ENCODE results near the gene PRKRA. TPM values are rescaled to one million over a fixed set of nuclear protein-coding genes. Genes with fewer than 3 reads are reported as not detected.

PRKRA gene
- total RNA-seq, result 10 to 100 TPM; 24.7 to 44.1 TPM

- H3K27ac Mint-ChIP-seq, result peak within 1 kb of the TSS; percentile 86 to 89
- DNase-seq (ENCODE audit: low spot score), result peak; percentile 97
- peaks cover 7% of the 10 kb centered on the region for H3K36me3 Mint-ChIP-seq
- H3K9me3 Mint-ChIP-seq, result no peaks in the 10 kb centered on the region
- H3K4me1 Mint-ChIP-seq (ENCODE audit: low read depth in 2 of 2), result peaks cover 19 to 29% of the 10 kb centered on the region in 2 donors
- peak; percentile 99 for ATAC-seq
- H3K27me3 Mint-ChIP-seq, result peaks cover 3 to 8% of the 10 kb centered on the region in 2 donors
- H3K4me3 Mint-ChIP-seq, result peak within 1 kb of the TSS; percentile 88
These were observed at the start of gene PRKRA, which contains the start of gene PJVK for GRCh38 chr2:178450774-178451525. PRKRA (minus strand) TSS chr2:178451175; CDS start chr2:178451030, 145 bp downstream. PJVK (plus strand) TSS chr2:178451378; CDS start chr2:178453410, 2,032 bp downstream.

GRCh38 chr2:178499640-178500039 is 48.7 kb upstream of the PRKRA start:
- Mint-ChIP-seq H3K9me3 (no peaks in the 10 kb centered on the region), H3K27me3 (no peaks in the 10 kb centered on the region), H3K4me1 (ENCODE audit: low read depth in 2 of 2) (no peaks in the 10 kb centered on the region), H3K36me3 (peaks cover 25% of the 10 kb centered on the region), H3K27ac (no peak overlapping the region), H3K4me3 (no peak overlapping the region)
- DNase-seq (ENCODE audit: low spot score) (no peak), ATAC-seq (no peak)

GRCh38 chr2:178498137-178498536 is 47.2 kb upstream of the PRKRA start:
- Mint-ChIP-seq H3K4me3 (no peak overlapping the region), H3K36me3 (peaks cover 25% of the 10 kb centered on the region), H3K27ac (no peak overlapping the region), H3K27me3 (no peaks in the 10 kb centered on the region), H3K9me3 (no peaks in the 10 kb centered on the region), H3K4me1 (ENCODE audit: low read depth in 2 of 2) (no peaks in the 10 kb centered on the region)
- no peak for DNase-seq (ENCODE audit: low spot score)
- ATAC-seq, result no peak

GRCh38 chr2:178496049-178496448 is 45.1 kb upstream of the PRKRA start:
- Mint-ChIP-seq H3K27ac (no peak overlapping the region), H3K9me3 (no peaks in the 10 kb centered on the region), H3K4me1 (ENCODE audit: low read depth in 2 of 2) (peaks cover 0 to 5% of the 10 kb centered on the region in 2 donors), H3K27me3 (no peaks in the 10 kb centered on the region), H3K36me3 (peaks cover 21% of the 10 kb centered on the region), H3K4me3 (no peak overlapping the region)
- ATAC-seq (no peak), DNase-seq (ENCODE audit: low spot score) (no peak)

GRCh38 chr2:178491612-178492011 is 40.6 kb upstream of the PRKRA start:
- Mint-ChIP-seq H3K4me3 (no peak overlapping the region), H3K27ac (no peak overlapping the region), H3K27me3 (no peaks in the 10 kb centered on the region), H3K9me3 (no peaks in the 10 kb centered on the region), H3K36me3 (peaks cover 33% of the 10 kb centered on the region), H3K4me1 (ENCODE audit: low read depth in 2 of 2) (peaks cover 18 to 23% of the 10 kb centered on the region in 2 donors)
- no peak for ATAC-seq
- no peak for DNase-seq (ENCODE audit: low spot score)

- Mint-ChIP-seq H3K4me3 (no peak overlapping the region), H3K36me3 (peaks cover 27% of the 10 kb centered on the region), H3K27ac (no peak overlapping the region), H3K27me3 (no peaks in the 10 kb centered on the region), H3K9me3 (no peaks in the 10 kb centered on the region), H3K4me1 (ENCODE audit: low read depth in 2 of 2) (peaks cover 42 to 63% of the 10 kb centered on the region in 2 donors)
- DNase-seq (ENCODE audit: low spot score), result no peak
- ATAC-seq, result no peak
These were observed 34.4 kb upstream of the PRKRA start for GRCh38 chr2:178485356-178485755.

GRCh38 chr2:178484245-178485041 is 33.5 kb upstream of the PRKRA start:
- no peak overlapping the region for H3K27ac Mint-ChIP-seq
- no peak for ATAC-seq

GRCh38 chr2:178482437-178482836 is 31.5 kb upstream of the PRKRA start:
- no peak overlapping the region for H3K27ac Mint-ChIP-seq
- H3K27me3 Mint-ChIP-seq, result no peaks in the 10 kb centered on the region
- H3K36me3 Mint-ChIP-seq, result peaks cover 14% of the 10 kb centered on the region
- ATAC-seq, result no peak
- no peaks in the 10 kb centered on the region for H3K9me3 Mint-ChIP-seq
- H3K4me1 Mint-ChIP-seq (ENCODE audit: low read depth in 2 of 2), result peaks cover 45 to 63% of the 10 kb centered on the region in 2 donors
- no peak for DNase-seq (ENCODE audit: low spot score)
- peak overlapping the region; percentile 86 for H3K4me3 Mint-ChIP-seq

More at GRCh38 chr2:178484245-178485041, 33.5 kb upstream of the PRKRA start:
- no peaks in the 10 kb centered on the region for H3K9me3 Mint-ChIP-seq
- no peak overlapping the region for H3K4me3 Mint-ChIP-seq
- H3K4me1 Mint-ChIP-seq (ENCODE audit: low read depth in 2 of 2), result peaks cover 39 to 60% of the 10 kb centered on the region in 2 donors
- DNase-seq (ENCODE audit: low spot score), result no peak
- H3K27me3 Mint-ChIP-seq, result no peaks in the 10 kb centered on the region
- peaks cover 22% of the 10 kb centered on the region for H3K36me3 Mint-ChIP-seq

GRCh38 chr2:178480227-178481181 is 29.5 kb upstream of the PRKRA start, which contains the start of gene PLEKHA3:
PLEKHA3 (plus strand) TSS chr2:178480457; CDS start chr2:178480870, 413 bp downstream.
- DNase-seq (ENCODE audit: low spot score) (peak; percentile 93), ATAC-seq (peak; percentile 88 to 93)
- H3K4me1 Mint-ChIP-seq (ENCODE audit: low read depth in 2 of 2), result peaks cover 35 to 49% of the 10 kb centered on the region in 2 donors
- H3K9me3 Mint-ChIP-seq, result no peaks in the 10 kb centered on the region
- no peaks in the 10 kb centered on the region for H3K27me3 Mint-ChIP-seq
- H3K27ac Mint-ChIP-seq, result peak within 1 kb of the TSS; percentile 84 to 97
- H3K4me3 Mint-ChIP-seq, result peak within 1 kb of the TSS; percentile 86
- peaks cover 3% of the 10 kb centered on the region for H3K36me3 Mint-ChIP-seq

GRCh38 chr2:178479758-178480226 is 28.8 kb upstream of the PRKRA start:
- Mint-ChIP-seq H3K27me3 (no peaks in the 10 kb centered on the region), H3K27ac (peak overlapping the region; percentile 84 to 97), H3K4me3 (peak overlapping the region; percentile 86), H3K4me1 (ENCODE audit: low read depth in 2 of 2) (peaks cover 33 to 42% of the 10 kb centered on the region in 2 donors), H3K36me3 (no peaks in the 10 kb centered on the region), H3K9me3 (no peaks in the 10 kb centered on the region)
- ATAC-seq (no peak), DNase-seq (ENCODE audit: low spot score) (no peak)

- H3K27ac Mint-ChIP-seq, result peak overlapping the region; percentile 84 to 97
- H3K4me1 Mint-ChIP-seq (ENCODE audit: low read depth in 2 of 2), result peaks cover 29 to 37% of the 10 kb centered on the region in 2 donors
- DNase-seq (ENCODE audit: low spot score), result no peak
- no peaks in the 10 kb centered on the region for H3K27me3 Mint-ChIP-seq
- peak overlapping the region; percentile 86 for H3K4me3 Mint-ChIP-seq
- no peaks in the 10 kb centered on the region for H3K36me3 Mint-ChIP-seq
- no peaks in the 10 kb centered on the region for H3K9me3 Mint-ChIP-seq
- ATAC-seq, result no peak
These were observed 28.3 kb upstream of the PRKRA start for GRCh38 chr2:178479275-178479616.

- H3K27ac Mint-ChIP-seq, result peak within 1 kb of the TSS; percentile 84 to 97
- no peaks in the 10 kb centered on the region for H3K27me3 Mint-ChIP-seq
- H3K4me3 Mint-ChIP-seq, result peak within 1 kb of the TSS; percentile 86
- no peaks in the 10 kb centered on the region for H3K9me3 Mint-ChIP-seq
- DNase-seq (ENCODE audit: low spot score), result peak; percentile 84
- no peaks in the 10 kb centered on the region for H3K36me3 Mint-ChIP-seq
- H3K4me1 Mint-ChIP-seq (ENCODE audit: low read depth in 2 of 2), result peaks cover 29 to 36% of the 10 kb centered on the region in 2 donors
- ATAC-seq, result peak; percentile 88 to 89
These were observed 27.7 kb upstream of the PRKRA start, which contains the start of gene FKBP7 for GRCh38 chr2:178478439-178479274. FKBP7 (minus strand) TSS chr2:178478600; CDS start chr2:178478499, 101 bp downstream.

Measured in natural killer cell treated with Interleukin-12 subunit alpha and Interleukin-12 subunit beta and Interleukin-15 and Interleukin-18, amount 100 ng/mL, for 72 hours (primary cell).